ENCODE data around the gene PBX4. TPM values are rescaled to one million over a fixed set of nuclear protein-coding genes. Genes with fewer than 3 reads are reported as not detected.

Gene PBX4
- polyA plus RNA-seq, 3 donors from 2014 or later = 0.57 to 0.82 TPM; not detected in 1

DNA sequence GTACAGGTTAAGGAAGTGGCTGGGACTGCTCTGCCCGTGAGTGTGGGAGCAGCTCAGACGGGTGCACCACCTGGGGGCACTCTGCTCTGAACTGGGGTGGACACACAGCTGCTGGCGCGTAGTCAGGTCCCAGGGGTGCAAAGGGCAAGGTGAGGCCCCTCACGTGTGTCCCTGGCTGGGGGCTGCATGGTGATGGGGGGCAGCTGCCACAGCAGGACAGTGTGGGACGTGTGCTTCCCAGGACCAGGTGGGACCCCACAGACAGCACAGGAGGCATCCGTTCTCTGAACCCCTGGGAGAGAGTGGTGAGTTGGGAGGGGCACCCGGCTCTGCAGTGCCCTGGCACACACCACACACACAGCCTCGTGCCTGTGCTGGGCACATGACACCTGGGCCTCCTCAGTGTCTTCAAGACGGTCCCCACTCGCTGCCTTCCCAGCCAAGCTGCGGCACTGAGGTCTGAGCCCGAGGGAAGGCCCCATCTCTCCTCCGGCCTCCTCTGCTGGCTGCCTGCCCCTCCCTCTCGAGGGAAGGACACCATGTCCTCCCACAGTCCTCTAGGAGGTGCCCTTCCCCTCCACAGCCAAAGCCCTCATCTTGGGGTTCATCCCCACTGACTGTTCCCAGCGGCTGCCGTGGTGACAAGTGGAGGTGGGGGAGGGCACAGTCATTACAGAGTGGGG lies 55.7 kb downstream of the PBX4 start:
- H3K4me3 Mint-ChIP-seq = no peak overlapping the region
- no peak for DNase-seq
- H3K27ac Mint-ChIP-seq = no peak overlapping the region
- no peaks in the 10 kb centered on the region for H3K9me3 Mint-ChIP-seq
- H3K27me3 Mint-ChIP-seq (ENCODE audit: low read depth in 3 of 3) = peaks cover 0 to 4% (median 0%) of the 10 kb centered on the region in 3 donors
- no peaks in the 10 kb centered on the region for H3K4me1 Mint-ChIP-seq
- no peaks in the 10 kb centered on the region for H3K36me3 Mint-ChIP-seq

DNA sequence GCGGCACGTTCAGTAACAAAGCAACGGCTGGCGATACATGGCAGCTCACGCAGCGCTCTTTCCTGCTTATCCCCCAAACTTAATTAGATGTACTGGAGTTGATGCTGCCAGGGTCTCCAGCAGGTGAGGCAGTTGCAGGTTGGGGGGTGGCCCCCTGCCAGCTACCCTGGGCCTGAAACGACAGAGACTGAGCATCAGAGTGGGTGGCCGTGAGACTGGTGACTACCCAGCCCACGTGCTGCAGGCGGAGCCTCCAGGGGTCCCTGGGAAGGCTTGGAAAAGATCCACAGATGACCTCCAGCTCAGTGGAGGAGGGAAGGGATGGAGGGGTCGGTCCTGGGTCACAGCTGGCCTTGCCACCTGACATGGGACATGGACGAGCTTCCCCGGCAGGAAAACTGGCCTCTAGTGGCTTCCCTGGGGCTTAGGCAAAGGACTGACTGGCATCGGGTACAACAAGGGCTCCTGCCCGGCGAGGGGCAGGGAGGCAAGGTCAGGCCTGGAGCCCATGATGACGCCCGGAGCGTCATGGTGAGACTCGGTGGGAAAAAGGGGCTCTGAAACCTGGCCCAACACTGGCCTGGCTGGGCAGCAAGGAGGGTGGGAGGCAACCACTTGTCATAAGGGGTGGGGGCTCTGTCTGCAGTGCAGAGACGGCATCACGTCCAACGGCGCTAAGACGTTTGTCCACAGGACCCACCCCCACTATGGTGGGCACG lies 56.4 kb downstream of the PBX4 start:
- DNase-seq = no peak
- Mint-ChIP-seq H3K4me1 (no peaks in the 10 kb centered on the region), H3K4me3 (no peak overlapping the region), H3K36me3 (no peaks in the 10 kb centered on the region), H3K9me3 (no peaks in the 10 kb centered on the region), H3K27me3 (ENCODE audit: low read depth in 3 of 3) (peaks cover 0 to 5% (median 0%) of the 10 kb centered on the region in 3 donors), H3K27ac (no peak overlapping the region)

DNA sequence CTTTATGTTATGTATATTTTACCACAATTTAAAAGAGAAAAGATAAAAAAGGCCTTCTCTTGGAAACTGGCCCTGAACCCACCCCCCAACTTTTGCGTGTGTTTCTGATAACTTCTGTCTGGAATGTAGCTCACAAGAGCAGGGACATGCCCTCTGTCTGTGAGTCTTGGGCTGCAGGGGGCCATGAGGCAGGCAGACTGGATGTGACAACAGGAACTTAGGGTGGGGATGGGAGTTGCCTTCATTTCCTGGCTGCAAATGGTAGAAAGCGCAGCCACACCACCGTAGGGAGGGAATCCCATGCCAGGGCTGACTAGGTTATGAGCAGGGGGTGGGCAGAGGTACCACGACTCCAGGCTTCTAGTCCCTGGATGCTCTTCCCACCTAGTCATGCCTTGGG lies 58.6 kb downstream of the PBX4 start:
- DNase-seq = no peak
- Mint-ChIP-seq H3K27ac (no peak overlapping the region), H3K27me3 (ENCODE audit: low read depth in 3 of 3) (peaks cover 0 to 3% (median 0%) of the 10 kb centered on the region in 3 donors), H3K4me3 (no peak overlapping the region), H3K9me3 (no peaks in the 10 kb centered on the region), H3K4me1 (no peaks in the 10 kb centered on the region), H3K36me3 (no peaks in the 10 kb centered on the region)

DNA sequence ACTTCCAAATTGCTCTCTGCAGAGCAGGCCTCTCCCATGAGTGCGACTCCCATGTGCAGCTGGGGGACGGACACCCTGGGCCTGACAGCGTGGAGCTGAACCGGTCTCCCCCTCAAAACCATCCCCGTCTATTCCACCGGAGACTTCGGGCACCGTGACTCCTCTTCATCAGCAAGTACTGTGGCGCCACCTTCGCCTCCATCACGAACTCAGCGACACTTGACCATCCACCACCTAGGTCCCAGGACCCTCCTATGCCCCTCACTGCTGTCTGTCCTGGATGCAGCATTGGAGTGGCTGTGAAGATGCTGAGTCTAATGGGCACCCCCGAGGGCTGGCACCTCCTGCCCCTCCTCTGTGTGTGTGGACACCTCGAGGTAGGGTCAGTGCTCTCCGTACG lies 59.9 kb downstream of the PBX4 start:
- DNase-seq = no peak
- H3K27me3 Mint-ChIP-seq (ENCODE audit: low read depth in 3 of 3) = peaks cover 0 to 3% (median 0%) of the 10 kb centered on the region in 3 donors
- no peak overlapping the region for H3K4me3 Mint-ChIP-seq
- no peaks in the 10 kb centered on the region for H3K36me3 Mint-ChIP-seq
- no peaks in the 10 kb centered on the region for H3K9me3 Mint-ChIP-seq
- H3K27ac Mint-ChIP-seq = peak overlapping the region in 1 of 6 donors; percentile 22
- H3K4me1 Mint-ChIP-seq = no peaks in the 10 kb centered on the region

DNA sequence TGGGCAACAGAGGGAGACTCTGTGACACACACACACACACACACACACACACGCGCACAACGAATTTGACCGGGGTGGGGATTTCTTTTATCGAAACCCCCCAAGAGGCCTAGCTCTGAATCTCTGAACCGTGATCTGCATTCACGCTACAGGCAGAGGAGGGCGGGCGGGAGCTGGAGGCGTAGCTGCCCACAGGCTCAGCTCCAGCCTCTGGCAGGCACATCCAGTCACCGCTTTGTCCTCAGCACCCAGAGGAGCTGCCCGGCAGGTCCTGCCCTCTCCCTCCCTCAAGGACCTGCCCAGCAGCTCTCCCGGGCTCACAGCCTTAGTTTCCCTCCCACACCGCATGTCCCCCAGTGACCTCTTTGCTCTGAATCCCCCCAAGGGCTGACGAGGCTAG lies 60.4 kb downstream of the PBX4 start:
- Mint-ChIP-seq H3K27ac (no peak overlapping the region), H3K4me1 (no peaks in the 10 kb centered on the region), H3K9me3 (no peaks in the 10 kb centered on the region), H3K27me3 (ENCODE audit: low read depth in 3 of 3) (peaks cover 0 to 3% (median 0%) of the 10 kb centered on the region in 3 donors), H3K4me3 (no peak overlapping the region), H3K36me3 (no peaks in the 10 kb centered on the region)
- DNase-seq = no peak

DNA sequence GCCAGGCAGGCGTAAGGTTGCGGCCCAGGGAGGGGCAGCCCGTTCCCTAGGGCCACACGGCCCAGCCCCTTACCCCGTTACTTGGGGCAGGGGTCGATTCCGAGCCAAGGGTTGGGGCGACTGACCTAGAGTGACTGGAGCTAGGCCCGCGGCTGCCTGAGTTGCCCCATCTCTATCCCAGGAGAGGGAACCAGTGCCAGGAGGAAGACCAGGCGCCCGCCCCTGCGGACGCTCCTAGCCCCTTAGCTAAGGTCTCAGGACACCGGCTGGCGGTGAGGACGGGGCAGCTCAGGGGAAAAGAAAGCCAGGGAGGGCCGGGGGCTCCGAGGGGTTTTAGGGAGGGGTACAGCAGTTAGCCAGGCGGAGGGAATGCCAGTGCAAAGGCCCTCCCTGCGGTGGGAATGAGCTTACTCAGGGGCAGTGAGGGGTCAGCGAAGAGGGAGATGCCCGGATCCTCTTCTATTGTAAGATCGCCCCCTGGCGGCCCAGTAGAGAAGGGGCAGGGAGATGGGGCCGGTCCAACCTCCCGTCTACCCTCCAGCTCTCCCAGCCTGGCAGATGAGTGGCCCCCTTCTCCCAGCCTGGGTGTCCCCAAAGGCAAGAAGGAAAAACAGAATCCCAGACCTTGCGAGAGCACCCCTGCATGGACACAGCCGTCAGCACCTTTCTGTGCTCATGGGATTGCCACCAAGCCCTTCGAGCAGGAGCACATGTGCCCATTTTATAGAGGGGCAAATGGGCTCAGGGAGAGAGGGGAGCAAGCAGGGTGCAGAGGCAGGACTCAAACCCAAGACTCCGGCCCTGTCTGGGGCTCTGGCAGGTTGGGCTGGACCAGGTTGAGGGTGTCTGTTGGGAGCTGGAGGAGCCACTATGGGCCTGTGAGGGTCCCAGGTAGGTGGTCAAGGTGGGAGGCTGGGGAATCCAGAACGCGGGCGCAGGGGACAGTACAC lies 64.1 kb downstream of the PBX4 start:
- Mint-ChIP-seq H3K36me3 (no peaks in the 10 kb centered on the region), H3K9me3 (no peaks in the 10 kb centered on the region), H3K27me3 (ENCODE audit: low read depth in 3 of 3) (peaks cover 0 to 3% (median 1%) of the 10 kb centered on the region in 3 donors), H3K4me1 (no peaks in the 10 kb centered on the region), H3K4me3 (no peak overlapping the region), H3K27ac (no peak overlapping the region)
- peak; percentile 41 to 50 (median 41) for DNase-seq

DNA sequence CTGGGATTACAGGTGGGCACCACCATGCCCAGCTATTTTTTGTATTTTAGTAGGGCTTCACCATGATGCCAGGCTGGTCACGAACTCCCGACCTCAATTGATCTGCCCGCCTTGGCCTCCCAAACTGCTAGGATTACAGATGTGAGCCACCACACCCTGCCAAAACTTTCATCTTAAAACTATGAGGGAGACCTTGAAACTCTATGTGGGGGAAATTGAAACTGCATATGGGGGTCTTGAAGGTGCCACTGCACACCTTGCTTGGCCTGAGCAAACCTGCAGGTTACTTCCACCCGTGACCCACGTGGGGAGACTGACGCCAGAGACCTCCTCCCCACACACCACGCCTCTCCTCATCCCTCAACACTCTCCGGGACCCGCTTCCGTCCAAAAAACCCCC lies 64.8 kb downstream of the PBX4 start:
- Mint-ChIP-seq H3K36me3 (no peaks in the 10 kb centered on the region), H3K4me3 (no peak overlapping the region), H3K27ac (no peak overlapping the region), H3K9me3 (no peaks in the 10 kb centered on the region), H3K27me3 (ENCODE audit: low read depth in 3 of 3) (peaks cover 0 to 3% (median 1%) of the 10 kb centered on the region in 3 donors), H3K4me1 (no peaks in the 10 kb centered on the region)
- DNase-seq = no peak

DNA sequence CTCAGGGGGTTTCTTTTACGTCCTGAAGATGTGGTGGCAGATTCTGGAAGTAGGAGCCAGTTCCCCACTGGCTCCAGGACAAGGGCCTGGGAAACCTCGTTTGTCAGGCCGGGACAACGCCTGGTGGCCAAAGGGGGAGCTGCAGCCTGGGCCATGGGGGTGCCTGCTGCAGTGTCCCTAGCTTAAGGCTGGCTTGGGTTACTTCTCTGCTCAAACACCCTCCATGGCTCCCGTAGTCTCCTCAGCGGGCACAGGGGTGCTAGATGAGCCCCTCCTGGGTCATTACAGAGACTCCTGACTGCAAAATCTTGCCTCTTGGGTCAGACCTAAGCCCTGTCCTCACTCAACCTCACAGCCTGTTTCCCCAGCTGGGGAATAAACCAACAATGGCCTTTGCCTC lies 65.7 kb downstream of the PBX4 start:
- H3K36me3 Mint-ChIP-seq = no peaks in the 10 kb centered on the region
- H3K9me3 Mint-ChIP-seq = no peaks in the 10 kb centered on the region
- peaks cover 0 to 3% (median 1%) of the 10 kb centered on the region in 3 donors for H3K27me3 Mint-ChIP-seq (ENCODE audit: low read depth in 3 of 3)
- no peaks in the 10 kb centered on the region for H3K4me1 Mint-ChIP-seq
- no peak overlapping the region for H3K4me3 Mint-ChIP-seq
- H3K27ac Mint-ChIP-seq = no peak overlapping the region
- DNase-seq = no peak

DNA sequence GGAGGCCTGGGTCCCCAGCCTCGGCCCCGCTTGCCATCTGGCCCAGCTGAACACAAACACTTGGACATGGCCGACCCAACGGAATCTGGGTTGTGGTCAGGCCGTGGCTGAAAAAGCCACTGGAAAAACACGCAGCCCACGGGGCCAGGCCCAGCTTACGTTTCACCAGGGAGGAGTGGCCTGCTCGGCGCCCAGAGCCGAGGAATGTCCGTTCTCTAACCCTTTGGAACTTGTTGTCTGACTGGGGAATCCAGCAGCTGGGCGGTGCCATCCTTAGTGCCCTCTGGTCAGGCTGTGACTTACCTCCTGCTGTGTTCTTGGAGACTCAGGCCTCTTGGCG lies 66.7 kb downstream of the PBX4 start:
- Mint-ChIP-seq H3K27ac (no peak overlapping the region), H3K4me3 (no peak overlapping the region), H3K36me3 (no peaks in the 10 kb centered on the region), H3K9me3 (no peaks in the 10 kb centered on the region), H3K4me1 (no peaks in the 10 kb centered on the region), H3K27me3 (ENCODE audit: low read depth in 3 of 3) (peaks cover 0 to 6% (median 0%) of the 10 kb centered on the region in 3 donors)
- DNase-seq = no peak

DNA sequence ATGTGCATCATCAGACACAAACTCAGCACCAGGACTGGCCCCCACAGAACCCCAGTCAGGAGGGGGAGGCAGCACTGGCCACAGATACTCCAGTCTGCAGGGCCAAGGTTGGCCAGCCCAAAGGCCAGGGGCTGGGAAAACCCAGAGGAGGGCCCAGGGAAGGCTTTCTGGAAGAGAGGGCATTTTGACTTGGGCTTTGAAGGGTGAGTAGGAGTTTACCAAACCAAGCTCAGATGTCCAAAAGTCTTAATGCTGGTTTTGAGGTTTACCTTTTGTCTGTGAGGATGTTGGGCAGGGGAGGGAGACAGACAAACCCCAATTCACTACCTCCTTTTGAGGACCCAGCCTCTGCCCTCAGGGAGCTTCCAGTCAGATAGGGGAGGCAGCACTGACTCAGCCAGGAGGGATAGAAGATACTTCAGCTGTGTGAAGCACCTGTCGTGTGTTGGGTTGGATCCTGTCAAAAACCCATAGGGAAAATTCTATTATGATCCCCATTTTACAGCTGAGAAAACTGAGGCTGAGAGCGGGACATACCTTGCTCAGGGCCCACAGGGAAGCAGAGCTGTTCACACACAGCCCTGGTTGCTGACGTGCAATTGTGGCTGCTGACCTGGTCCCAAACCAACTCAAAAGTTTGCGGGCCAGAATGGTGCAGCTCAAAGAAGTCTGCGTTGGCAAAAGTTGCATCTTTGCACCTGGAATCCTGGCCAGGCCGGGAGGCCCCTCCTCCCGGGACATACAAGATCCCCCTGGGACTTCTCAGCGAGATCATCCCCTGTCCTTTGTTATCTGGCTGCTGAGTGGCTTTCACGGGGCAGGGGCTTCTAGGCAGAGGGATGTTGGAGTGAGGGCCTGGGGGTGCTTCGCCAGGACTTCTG lies 67.3 kb downstream of the PBX4 start:
- Mint-ChIP-seq H3K4me1 (no peaks in the 10 kb centered on the region), H3K27ac (no peak overlapping the region), H3K36me3 (no peaks in the 10 kb centered on the region), H3K9me3 (no peaks in the 10 kb centered on the region), H3K4me3 (no peak overlapping the region), H3K27me3 (ENCODE audit: low read depth in 3 of 3) (peaks cover 0 to 6% (median 0%) of the 10 kb centered on the region in 3 donors)
- DNase-seq = no peak

DNA sequence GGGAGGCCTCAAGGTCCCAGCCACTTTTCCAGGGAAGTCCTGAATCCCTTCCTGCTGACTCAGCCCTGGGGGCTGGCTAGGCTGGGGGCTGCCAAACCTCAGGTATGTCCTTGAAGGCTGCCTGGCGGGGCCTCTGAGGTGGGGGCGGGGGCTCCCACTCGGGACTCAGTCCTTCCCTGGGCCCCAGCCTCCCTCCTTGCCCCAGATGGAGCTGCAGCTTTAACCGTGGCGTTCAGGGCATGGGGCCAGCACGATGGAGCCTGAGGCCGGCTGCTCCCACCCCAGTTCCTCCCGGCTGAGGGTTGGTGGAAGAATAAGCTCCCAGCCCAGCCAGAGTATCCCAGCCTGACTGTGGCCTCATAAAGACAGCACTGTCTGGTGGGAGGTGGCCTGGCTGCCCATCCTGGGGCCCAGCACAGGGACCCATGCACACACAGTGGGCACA lies 68.0 kb downstream of the PBX4 start:
- Mint-ChIP-seq H3K27me3 (ENCODE audit: low read depth in 3 of 3) (peaks cover 0 to 6% (median 0%) of the 10 kb centered on the region in 3 donors), H3K27ac (no peak overlapping the region), H3K36me3 (no peaks in the 10 kb centered on the region), H3K4me1 (no peaks in the 10 kb centered on the region), H3K9me3 (no peaks in the 10 kb centered on the region), H3K4me3 (no peak overlapping the region)
- no peak for DNase-seq

DNA sequence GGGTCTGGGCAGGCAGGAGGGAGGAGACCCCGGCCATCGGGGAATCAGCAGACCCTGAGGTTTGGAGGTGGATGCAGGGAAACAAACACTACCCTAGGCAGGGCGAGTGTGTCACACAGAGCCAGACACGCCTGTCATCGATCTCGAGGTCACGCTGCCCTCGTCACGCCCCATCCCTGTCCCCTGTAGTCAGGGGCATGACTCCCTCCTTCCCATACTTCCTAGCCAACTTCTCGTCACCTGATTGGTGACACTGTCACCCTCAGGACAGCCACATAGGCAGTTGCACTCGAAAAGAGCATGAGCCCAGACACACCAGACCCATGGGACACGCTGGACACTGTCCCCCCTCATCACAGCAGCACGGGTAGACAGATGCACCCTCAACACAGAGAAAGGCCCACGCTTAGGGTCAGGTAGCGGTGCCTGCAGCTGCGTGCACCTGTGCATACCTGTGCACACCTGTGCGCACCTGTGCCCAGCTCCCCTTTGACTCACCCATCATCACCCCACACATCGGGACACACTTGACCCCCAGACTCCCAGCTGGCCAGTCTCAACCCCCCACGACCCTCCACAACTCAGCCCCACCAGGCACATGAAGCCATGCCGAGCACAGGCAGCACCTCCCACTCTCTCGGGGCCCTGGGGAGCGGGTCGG lies 68.6 kb downstream of the PBX4 start:
- Mint-ChIP-seq H3K36me3 (no peaks in the 10 kb centered on the region), H3K27me3 (ENCODE audit: low read depth in 3 of 3) (peaks cover 0 to 6% (median 0%) of the 10 kb centered on the region in 3 donors), H3K4me3 (no peak overlapping the region), H3K9me3 (no peaks in the 10 kb centered on the region), H3K4me1 (no peaks in the 10 kb centered on the region), H3K27ac (no peak overlapping the region)
- no peak for DNase-seq

Data from immature natural killer cell (primary cell).